GM21529 (cell line): Measurements from ENCODE around the gene CHMP2A.
"Not testable (repeated sequence)": the region's sequence is repeated elsewhere in the genome, so short reads cannot be mapped to it uniquely, and the experiment has no call there.

Experiments
- ATAC-seq: cut with Tn5 transposase; IDR thresholded peaks from one replicate; pipeline ENCODE4 v1.9.1; 2021; ENCODE audit not compliant: unreplicated experiment

The CHMP2A gene

DNA sequence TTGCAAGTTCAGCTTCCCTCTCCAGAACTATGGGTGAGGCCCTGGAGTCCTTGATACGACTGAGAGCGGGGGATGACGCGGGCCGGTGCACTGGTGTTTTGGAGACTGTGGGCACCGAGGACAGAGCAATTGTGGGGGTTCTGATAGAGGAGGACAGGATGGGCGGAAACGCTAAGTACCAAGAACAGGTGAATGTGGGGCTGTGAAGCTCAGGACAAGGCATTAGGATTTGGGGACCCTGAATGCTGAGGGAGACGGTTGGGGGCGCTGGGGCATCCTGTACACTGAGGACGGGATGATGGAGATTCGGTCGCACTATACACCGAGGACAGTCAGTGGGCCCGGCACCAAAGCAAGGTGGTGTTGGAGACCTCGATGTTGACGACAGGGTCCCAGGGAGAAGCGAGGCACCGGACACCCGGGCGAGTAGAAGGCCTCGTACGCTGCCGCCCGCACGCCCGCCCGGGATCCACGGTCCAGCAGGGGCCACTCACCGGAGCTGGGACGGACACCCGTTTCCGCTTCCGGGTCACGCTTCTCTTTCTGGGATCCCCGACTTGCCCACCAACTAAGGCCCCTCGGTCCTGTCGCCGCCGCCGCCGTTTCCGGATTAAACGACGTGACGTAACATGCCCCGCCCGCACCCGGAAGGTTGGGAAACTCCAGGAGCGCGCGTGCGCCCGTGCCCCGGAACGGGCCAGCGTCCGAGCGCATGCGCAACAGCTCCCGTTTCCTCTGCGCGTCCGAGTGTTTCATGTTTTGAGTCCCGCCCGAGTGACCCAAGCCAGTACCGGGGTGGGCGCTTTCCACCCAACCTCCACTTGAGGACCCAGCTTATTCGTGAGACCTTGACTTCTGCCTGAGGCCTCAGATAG, at the start of gene CHMP2A:
CHMP2A (minus strand) TSS at position 612 of the 875 bp plus-strand sequence. CDS start 893 bp downstream, outside the sequence.
- peak; percentile 27 for ATAC-seq

GRCh38 chr19:58586133-58586765, 31.3 kb upstream of the CHMP2A start:
- no peak for ATAC-seq

- no peak for ATAC-seq
Observed at GRCh38 chr19:58585442-58586132, 30.7 kb upstream of the CHMP2A start.

GRCh38 chr19:58584498-58585441, 29.9 kb upstream of the CHMP2A start:
- ATAC-seq: no peak

GRCh38 chr19:58582985-58583384, 28.1 kb upstream of the CHMP2A start:
- ATAC-seq: no peak

DNA sequence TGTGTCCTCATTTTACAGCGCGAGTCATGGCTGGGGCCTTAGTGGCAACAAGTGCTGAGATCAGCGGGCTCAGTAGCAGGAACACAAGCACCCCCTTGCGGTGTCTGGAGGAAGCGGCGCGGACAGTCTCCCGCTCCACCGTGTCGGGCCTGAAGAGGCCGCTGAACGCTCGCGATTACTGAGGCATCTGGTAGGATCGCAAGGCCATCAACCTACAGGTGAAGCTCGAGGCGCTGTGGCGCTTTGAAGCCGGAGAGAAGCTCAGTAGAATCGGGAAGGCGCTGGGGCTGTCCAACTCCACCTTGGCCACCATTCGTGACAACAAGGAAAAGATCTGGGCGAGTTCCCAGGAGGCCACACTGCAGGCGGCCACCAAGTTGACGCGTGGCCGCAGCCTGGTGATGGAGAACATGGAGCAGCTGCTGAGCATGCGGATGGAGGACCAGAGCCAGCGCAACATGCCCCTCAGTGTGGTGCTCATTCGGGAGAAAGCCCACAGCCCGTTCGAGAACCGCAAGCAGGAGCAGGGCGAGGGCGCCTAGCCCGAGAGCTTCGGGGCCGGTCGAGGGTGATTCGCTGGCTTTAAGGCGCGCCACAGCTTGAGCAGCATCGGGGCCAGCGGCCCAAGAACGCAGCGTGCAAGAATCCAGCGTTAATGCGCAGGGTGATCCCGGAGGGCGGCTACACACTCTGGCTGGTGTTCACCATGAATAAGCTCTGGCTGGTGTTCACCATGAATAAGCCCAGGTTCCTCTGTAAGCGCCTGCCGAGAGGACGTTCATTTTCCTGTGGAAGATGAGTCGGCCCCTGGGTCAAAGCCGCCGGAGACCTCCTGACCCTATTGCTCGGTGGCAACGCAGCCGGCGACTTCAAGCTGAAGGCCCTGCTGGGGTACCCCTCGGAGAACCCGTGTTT, 26.6 kb upstream of the CHMP2A start:
- peak; percentile 66 for ATAC-seq

GRCh38 chr19:58579473-58580142, 24.7 kb upstream of the CHMP2A start:
- no peak for ATAC-seq

GRCh38 chr19:58578012-58578925, 23.4 kb upstream of the CHMP2A start:
- no peak for ATAC-seq

DNA sequence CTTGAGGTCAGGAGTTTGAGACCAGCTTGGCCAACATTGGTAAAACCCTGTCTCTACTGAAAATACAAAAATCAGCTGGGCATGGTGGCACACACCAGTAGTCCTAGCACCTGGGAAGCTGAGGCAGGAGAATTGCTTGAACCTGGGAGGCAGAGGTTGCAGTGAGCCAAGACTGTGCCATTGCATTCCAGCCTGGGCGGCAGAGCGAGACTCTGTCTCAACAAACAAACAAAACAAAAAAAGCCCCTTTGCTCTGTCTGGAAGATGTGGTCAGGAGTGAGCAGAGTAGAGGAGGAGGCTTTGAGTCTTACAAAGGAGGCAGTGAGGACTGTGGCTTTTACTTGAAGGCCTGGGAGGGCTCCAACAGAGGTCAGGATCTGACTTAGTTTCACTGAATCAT, 22.7 kb upstream of the CHMP2A start:
- ATAC-seq: not testable (repeated sequence)

GRCh38 chr19:58575183-58576041, 20.5 kb upstream of the CHMP2A start:
- ATAC-seq: peak; percentile 46

- no peak for ATAC-seq
Observed at GRCh38 chr19:58573658-58574164, 18.8 kb upstream of the CHMP2A start.

DNA sequence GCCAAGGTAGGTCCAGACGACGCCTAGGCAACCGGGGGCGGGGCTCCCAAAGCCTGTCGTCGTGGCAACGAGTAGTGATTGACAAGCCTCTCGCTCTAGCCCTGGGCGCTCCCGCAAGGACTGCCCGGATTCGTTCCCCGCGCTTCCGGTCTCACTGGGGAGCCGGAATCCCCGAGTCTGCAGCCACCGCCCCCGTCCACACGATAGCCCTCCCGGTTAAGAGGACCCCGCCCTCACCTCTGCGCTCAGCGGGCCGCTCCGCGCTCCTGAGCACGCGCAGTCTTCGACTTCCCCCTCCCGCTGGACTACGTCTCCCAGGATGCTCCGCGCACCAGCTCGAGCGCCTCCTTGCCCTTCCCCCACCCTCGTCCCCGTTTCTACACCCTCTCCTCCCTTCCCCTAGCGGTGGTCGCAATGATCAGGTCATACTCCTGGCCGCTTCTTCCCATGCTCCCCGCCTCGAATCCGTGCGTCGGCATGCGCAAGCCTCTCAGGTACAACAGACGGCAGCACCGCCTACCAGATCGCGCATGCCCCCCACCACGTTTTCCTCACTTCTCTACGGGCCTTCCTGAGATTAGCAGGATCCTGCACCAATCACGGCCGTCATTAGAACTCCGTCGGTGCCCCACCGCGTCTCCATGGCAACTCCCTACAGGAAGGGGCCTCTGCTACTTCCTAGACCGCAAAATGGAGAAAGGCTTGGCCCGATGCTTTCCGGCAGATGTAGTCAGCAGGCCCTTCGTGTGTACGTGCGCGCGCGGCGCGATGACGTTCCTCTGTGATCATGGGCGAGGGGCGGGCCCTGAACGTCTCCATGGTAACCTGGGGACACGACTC, 18.1 kb upstream of the CHMP2A start, which contains the start of gene MZF1:
MZF1 (minus strand) TSS at position 518 of the 840 bp plus-strand sequence. CDS start 1,946 bp downstream, outside the sequence.
- peak; percentile 54 for ATAC-seq

GRCh38 chr19:58572026-58572817, 17.3 kb upstream of the CHMP2A start:
- ATAC-seq: no peak

GRCh38 chr19:58571575-58571947, 16.7 kb upstream of the CHMP2A start:
- ATAC-seq: no peak
